HepG2 (cell line): ENCODE results near the gene GFOD1. TPM values are rescaled to one million over a fixed set of nuclear protein-coding genes. Genes with fewer than 3 reads are reported as not detected.

Experiments
- AKAP8 ChIP-seq: sonication (generic); formaldehyde crosslinking; IDR thresholded peaks from 2 replicates; pipeline ENCODE4 v1.5.1; 2020; ENCODE audit warnings: mild to moderate bottlenecking, missing genetic modification reagents
- DPF2 ChIP-seq: sonication (generic); formaldehyde crosslinking; IDR thresholded peaks from 2 replicates; pipeline ENCODE4 v1.4.0; 2020; ENCODE audit warnings: mild to moderate bottlenecking, low read depth, missing genetic modification reagents, borderline replicate concordance
- EZH2 ChIP-seq: conservative IDR thresholded peaks from 2 replicates; pipeline ENCODE4 v1.6.1; 2012; ENCODE audit warnings: mild to moderate bottlenecking, low read depth, low read length, moderate library complexity
- JARID2 ChIP-seq: sonication (generic); formaldehyde crosslinking; IDR thresholded peaks from 2 replicates; pipeline ENCODE4 v1.8.1; 2023; ENCODE audit warnings: missing genetic modification reagents, inconsistent platforms; ENCODE audit not compliant: insufficient replicate concordance
- MEIS2 ChIP-seq: sonication (generic); formaldehyde crosslinking; IDR thresholded peaks from 2 replicates; pipeline ENCODE4 v1.9.0; 2021; ENCODE audit warnings: mild to moderate bottlenecking, missing genetic modification reagents
- REPIN1 ChIP-seq: sonication (generic); formaldehyde crosslinking; IDR thresholded peaks from 2 replicates; pipeline ENCODE4 v1.8.0; 2022; ENCODE audit warnings: missing genetic modification reagents, low read depth, mild to moderate bottlenecking, borderline replicate concordance
- SNRNP70 ChIP-seq: fragments of 200-400 bp; formaldehyde crosslinking; IDR thresholded peaks from 2 replicates; pipeline ENCODE4 v1.6.1; 2017; ENCODE audit warnings: mild to moderate bottlenecking, low read depth, low read length, moderate library complexity
- TBX3 ChIP-seq: fragments of 450-650 bp; IDR thresholded peaks from 2 replicates; pipeline ENCODE4 v1.6.1; 2017; ENCODE audit warnings: antibody characterized with exemption, mild to moderate bottlenecking, inconsistent platforms, borderline replicate concordance
- ZBTB1 ChIP-seq: sonication (generic); formaldehyde crosslinking; IDR thresholded peaks from 2 replicates; pipeline ENCODE4 v1.4.0; 2020; ENCODE audit warnings: missing genetic modification reagents, borderline replicate concordance
- ZNF205 ChIP-seq: IDR thresholded peaks from 2 replicates; pipeline ENCODE4 v1.6.1; 2018; ENCODE audit warnings: missing biosample characterization, missing genetic modification reagents
- ZNF256 ChIP-seq: sonication (generic); formaldehyde crosslinking; conservative IDR thresholded peaks from 2 replicates; pipeline ENCODE4 v1.4.0; 2020; ENCODE audit warnings: missing genetic modification reagents
- ZNF264 ChIP-seq: sonication (generic); formaldehyde crosslinking; IDR thresholded peaks from 2 replicates; pipeline ENCODE4 v1.4.0; 2020; ENCODE audit warnings: missing genetic modification reagents
- ZNF44 ChIP-seq: sonication (generic); formaldehyde crosslinking; IDR thresholded peaks from 2 replicates; pipeline ENCODE4 v1.5.1; 2020; ENCODE audit warnings: mild to moderate bottlenecking, missing genetic modification reagents
- ZNF451 ChIP-seq: sonication (generic); formaldehyde crosslinking; IDR thresholded peaks from 2 replicates; pipeline ENCODE4 v1.5.0; 2020; ENCODE audit warnings: mild to moderate bottlenecking, missing genetic modification reagents
- ZNF468 ChIP-seq: sonication (generic); formaldehyde crosslinking; IDR thresholded peaks from 2 replicates; pipeline ENCODE4 v1.8.0; 2022; ENCODE audit warnings: mild to moderate bottlenecking, moderate library complexity, missing genetic modification reagents
- ZNF546 ChIP-seq: sonication (generic); formaldehyde crosslinking; conservative IDR thresholded peaks from 2 replicates; pipeline ENCODE4 v1.8.1; 2023; ENCODE audit warnings: mild to moderate bottlenecking, missing genetic modification reagents
- ZNF749 ChIP-seq: sonication (generic); formaldehyde crosslinking; IDR thresholded peaks from 2 replicates; pipeline ENCODE4 v1.8.0; 2022; ENCODE audit warnings: mild to moderate bottlenecking, missing genetic modification reagents, moderate library complexity, borderline replicate concordance
- ZNF772 ChIP-seq: sonication (generic); formaldehyde crosslinking; IDR thresholded peaks from 2 replicates; pipeline ENCODE4 v1.5.0; 2020; ENCODE audit warnings: mild to moderate bottlenecking, missing genetic modification reagents
- ZNF780A ChIP-seq: sonication (generic); formaldehyde crosslinking; IDR thresholded peaks from 2 replicates; pipeline ENCODE4 v1.8.0; 2022; ENCODE audit warnings: mild to moderate bottlenecking, missing genetic modification reagents, moderate library complexity
- ZSCAN22 ChIP-seq: sonication (generic); formaldehyde crosslinking; IDR thresholded peaks from 2 replicates; pipeline ENCODE4 v1.4.0; 2020; ENCODE audit warnings: mild to moderate bottlenecking, missing genetic modification reagents
- polyA plus RNA-seq, 8 experiments: library from polyadenylated mRNA; depleted of rRNA in 3 of 8; stranded (reverse) in 7 of 8; unstranded in 1 of 8; fragments of >200 nt; fragmentation: Illumina TruSeq in 4 of 8; extraction: Trizol in 4 of 8; gene quantifications; 2 replicates each; pipeline versions ENCODE4 v1.2.1 to v1.2.3, GENCODE V29; 2011 to 2016; ENCODE audit warnings: low read depth in 4 of 8, missing spikeins in 1 of 8, mixed read lengths in 1 of 8; ENCODE audit not compliant: insufficient read depth in 1 of 8
- total RNA-seq, 5 experiments: library from RNA; depleted of rRNA; stranded (reverse); fragments of >200 nt; fragmentation: Illumina TruSeq; extraction: Trizol; gene quantifications; 2 replicates each; pipeline ENCODE4 v1.2.3, GENCODE V29; 2016; ENCODE audit warnings: low read depth in 1 of 5
- TF ChIP-seq, protein P1 (sequence below): sonication (generic); formaldehyde crosslinking; IDR thresholded peaks from 2 replicates; pipeline ENCODE4 v1.4.0; 2020; ENCODE audit warnings: mild to moderate bottlenecking, low read depth, missing genetic modification reagents
- TF ChIP-seq, protein P2 (sequence below): sonication (generic); formaldehyde crosslinking; IDR thresholded peaks from 2 replicates; pipeline ENCODE4 v1.4.0; 2020; ENCODE audit warnings: mild to moderate bottlenecking, low read depth, missing genetic modification reagents
- TF ChIP-seq, protein P3 (sequence below): sonication (generic); formaldehyde crosslinking; IDR thresholded peaks from 2 replicates; pipeline ENCODE4 v1.4.0; 2020; ENCODE audit warnings: missing genetic modification reagents; ENCODE audit errors: not compliant biosample characterization
- TF ChIP-seq, protein P4 (sequence below): sonication (generic); formaldehyde crosslinking; IDR thresholded peaks from 2 replicates; pipeline ENCODE4 v1.8.0; 2022; ENCODE audit warnings: missing genetic modification reagents, low read depth, mild to moderate bottlenecking, borderline replicate concordance
- TF ChIP-seq, protein P5 (sequence below): sonication (generic); formaldehyde crosslinking; IDR thresholded peaks from 2 replicates; pipeline ENCODE4 v1.4.0; 2020; ENCODE audit warnings: mild to moderate bottlenecking, missing genetic modification reagents

Gene GFOD1
- total and polyA plus RNA-seq, 2 of the 13 experiments (the other 11 are each of a cell fraction or from before 2014, with no cell fraction given), result 1.9 to 6.4 TPM

DNA sequence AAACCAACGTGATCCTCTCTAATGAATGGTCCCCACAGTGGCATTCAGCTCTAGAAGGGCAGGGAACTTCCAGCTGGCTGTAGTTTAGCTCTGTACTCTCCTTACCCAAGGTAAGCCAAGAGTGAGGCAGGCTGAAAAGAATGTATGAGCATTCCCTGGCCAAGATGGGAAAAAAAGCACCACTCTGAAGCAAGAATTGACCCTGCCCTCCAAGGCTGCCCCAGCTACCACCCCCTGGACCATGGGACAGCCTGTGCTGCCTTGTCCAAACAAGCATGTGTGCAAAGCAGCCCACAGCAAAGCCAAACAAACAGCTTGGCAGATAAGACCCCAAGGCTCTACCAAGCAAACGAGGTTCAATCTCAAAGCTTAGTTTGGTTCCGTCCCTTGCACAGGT is 73.9 kb downstream of the GFOD1 start (continued):
- TF ChIP-seq, protein P1, sequence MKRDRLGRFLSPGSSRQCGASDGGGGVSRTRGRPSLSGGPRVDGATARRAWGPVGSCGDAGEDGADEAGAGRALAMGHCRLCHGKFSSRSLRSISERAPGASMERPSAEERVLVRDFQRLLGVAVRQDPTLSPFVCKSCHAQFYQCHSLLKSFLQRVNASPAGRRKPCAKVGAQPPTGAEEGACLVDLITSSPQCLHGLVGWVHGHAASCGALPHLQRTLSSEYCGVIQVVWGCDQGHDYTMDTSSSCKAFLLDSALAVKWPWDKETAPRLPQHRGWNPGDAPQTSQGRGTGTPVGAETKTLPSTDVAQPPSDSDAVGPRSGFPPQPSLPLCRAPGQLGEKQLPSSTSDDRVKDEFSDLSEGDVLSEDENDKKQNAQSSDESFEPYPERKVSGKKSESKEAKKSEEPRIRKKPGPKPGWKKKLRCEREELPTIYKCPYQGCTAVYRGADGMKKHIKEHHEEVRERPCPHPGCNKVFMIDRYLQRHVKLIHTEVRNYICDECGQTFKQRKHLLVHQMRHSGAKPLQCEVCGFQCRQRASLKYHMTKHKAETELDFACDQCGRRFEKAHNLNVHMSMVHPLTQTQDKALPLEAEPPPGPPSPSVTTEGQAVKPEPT (CRISPR knock-in tag), result no peak
- TF ChIP-seq TBX3, result peak; percentile 39; the same call in 1 of the 2 replicates
- TF ChIP-seq ZNF780A (CRISPR knock-in tag), result no peak
- no peak for TF ChIP-seq MEIS2 (CRISPR knock-in tag)
- TF ChIP-seq DPF2 (CRISPR knock-in tag), result peak; percentile 91
- peak; percentile 72; the same call in 1 of the 2 replicates for TF ChIP-seq REPIN1 (CRISPR knock-in tag)
- TF ChIP-seq, protein P2, sequence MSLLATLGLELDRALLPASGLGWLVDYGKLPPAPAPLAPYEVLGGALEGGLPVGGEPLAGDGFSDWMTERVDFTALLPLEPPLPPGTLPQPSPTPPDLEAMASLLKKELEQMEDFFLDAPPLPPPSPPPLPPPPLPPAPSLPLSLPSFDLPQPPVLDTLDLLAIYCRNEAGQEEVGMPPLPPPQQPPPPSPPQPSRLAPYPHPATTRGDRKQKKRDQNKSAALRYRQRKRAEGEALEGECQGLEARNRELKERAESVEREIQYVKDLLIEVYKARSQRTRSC (CRISPR knock-in tag), result no peak
- TF ChIP-seq ZSCAN22, result no peak; the same call in 1 of the 2 replicates
- no peak for TF ChIP-seq ZNF468 (CRISPR knock-in tag)
- TF ChIP-seq ZBTB1 (CRISPR knock-in tag), result no peak
- TF ChIP-seq SNRNP70, result no peak
- no peak for TF ChIP-seq AKAP8 (CRISPR knock-in tag)
- TF ChIP-seq ZNF546 (CRISPR knock-in tag), result no peak
- no peak for TF ChIP-seq ZNF205 (CRISPR knock-in tag)
- no peak for TF ChIP-seq ZNF256 (CRISPR knock-in tag)
- TF ChIP-seq ZNF44 (CRISPR knock-in tag), result 0 out of 2 replicates have a peak, but pooled peaks have one; percentile 26
- TF ChIP-seq ZNF264 (CRISPR knock-in tag), result peak; percentile 59; the same call in 1 of the 2 replicates
- no peak for TF ChIP-seq EZH2
- TF ChIP-seq ZNF749 (CRISPR knock-in tag), result no peak
- TF ChIP-seq JARID2 (CRISPR knock-in tag), result no peak
- TF ChIP-seq, protein P3, sequence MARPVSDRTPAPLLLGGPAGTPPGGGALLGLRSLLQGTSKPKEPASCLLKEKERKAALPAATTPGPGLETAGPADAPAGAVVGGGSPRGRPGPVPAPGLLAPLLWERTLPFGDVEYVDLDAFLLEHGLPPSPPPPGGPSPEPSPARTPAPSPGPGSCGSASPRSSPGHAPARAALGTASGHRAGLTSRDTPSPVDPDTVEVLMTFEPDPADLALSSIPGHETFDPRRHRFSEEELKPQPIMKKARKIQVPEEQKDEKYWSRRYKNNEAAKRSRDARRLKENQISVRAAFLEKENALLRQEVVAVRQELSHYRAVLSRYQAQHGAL (CRISPR knock-in tag), result no peak
- 0 out of 2 replicates have a peak, but pooled peaks have one; percentile 54 for TF ChIP-seq ZNF772 (CRISPR knock-in tag)
- TF ChIP-seq ZNF451 (CRISPR knock-in tag), result no peak
- TF ChIP-seq, protein P4, sequence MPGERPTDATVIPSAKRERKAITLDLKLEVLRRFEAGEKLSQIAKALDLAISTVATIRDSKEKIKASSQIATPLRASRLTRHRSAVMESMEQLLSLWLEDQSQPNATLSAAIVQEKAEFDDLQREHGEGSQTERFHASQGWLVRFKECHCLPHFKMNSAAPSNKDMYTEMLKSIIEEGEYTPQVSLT (CRISPR knock-in tag), result no peak
- TF ChIP-seq, protein P5, sequence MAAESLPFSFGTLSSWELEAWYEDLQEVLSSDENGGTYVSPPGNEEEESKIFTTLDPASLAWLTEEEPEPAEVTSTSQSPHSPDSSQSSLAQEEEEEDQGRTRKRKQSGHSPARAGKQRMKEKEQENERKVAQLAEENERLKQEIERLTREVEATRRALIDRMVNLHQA (CRISPR knock-in tag), result no peak
